Nucleus accumbens (tissue), 56 donors: ENCODE data around the gene MAP7.

Source experiments
- DNase-seq, 56 donors: peaks; one replicate each; lab custom pipeline; 2025; lab: John Stamatoyannopoulos, UW

Gene MAP7

DNA sequence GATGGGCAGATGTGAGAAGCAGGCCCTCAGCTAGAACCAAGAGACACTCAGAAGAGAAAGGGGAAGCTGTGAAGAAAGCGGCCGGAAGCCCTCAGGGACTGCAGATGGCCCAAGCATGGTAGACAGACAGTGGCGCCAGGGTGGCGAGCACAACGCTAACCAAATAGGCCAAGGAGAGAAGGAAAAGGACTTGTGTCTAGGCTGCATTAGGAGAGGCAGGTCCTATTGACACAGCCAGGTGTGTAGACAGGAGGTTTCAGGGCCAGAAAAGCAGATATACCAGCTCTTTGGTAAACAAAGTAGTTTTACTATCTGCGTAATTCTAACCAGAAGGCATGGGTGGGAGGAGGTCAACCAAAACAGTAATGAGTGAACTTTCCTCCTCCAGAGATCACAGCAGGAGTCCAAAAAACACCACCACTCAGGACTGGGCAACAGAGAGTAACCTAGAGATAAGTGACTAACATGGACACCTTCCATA lies 15.8 kb upstream of the MAP7 start:
- DNase-seq: no peak

DNA sequence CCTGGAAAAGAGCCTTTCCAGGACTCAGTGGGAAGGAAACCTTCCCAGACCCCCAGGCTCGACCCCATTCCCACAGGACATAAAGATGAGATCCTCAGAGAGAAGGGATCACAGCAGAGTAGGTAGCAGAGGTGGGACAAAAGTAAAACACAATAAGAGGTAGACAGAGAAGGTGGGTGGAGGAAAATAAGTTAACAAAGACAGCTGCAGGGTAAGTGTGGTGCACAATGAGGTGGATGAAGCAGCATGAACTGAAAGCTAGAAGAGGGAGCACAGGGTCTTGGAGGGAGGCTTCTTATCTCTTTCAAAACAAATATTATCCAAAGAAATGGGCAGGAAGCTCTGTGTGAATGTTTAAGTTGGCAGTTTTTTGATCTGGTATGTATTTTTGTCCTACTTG lies 14.0 kb upstream of the MAP7 start:
- DNase-seq: no peak

DNA sequence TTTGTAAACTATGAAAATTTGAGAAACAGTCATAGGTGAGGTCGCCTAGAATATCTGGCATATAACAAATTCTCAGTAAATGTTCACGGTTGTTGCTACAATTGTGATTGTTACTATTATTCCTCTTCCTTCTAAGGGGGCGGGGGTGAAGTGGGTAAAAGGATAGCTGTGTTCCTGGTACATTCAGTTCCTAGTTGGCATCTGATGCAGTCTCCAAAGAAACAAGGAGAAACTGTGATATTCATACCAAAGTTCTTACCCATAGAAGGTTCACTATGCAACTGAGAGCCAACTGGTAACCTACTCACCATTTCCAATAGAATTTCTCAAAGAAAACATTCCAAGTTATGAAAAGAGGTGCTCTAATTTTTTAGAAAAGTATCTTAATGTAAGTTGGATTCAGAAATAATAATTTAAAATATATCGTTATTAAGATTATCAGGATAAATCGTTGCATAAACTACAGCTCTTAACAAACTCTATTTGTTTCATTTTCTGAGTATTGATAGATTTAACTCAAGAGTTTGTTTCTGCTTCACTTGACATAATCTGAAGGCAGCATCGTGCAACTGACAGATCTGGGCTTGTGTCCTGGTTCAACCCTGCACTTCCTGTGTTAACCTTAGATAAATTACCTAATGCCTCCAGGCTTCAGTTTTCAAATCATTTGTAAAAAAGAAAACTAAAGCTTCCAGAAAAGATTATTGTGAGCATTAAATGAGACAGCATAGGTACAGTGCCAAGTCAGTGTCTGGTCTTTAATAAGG lies 13.3 kb upstream of the MAP7 start:
- no peak for DNase-seq

DNA sequence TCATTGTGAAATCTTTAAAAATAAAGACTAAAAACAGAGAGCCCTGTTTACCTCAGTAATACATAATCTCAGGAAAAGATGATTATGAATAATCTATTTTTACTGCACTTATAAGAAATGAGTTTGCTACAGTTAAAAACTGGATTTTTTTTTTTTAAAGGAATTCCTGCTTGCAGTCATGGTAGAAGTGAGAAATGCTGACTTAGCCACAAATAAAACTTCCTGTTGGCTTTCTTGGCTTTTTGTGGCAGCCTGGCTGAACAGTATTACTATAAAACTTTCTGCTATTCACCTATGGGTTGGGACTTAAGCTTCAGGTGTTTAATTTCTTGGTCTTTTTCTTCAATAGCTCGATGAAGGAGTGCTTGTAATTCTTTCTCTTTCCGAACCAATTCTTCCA lies 12.0 kb upstream of the MAP7 start:
- DNase-seq: no peak

DNA sequence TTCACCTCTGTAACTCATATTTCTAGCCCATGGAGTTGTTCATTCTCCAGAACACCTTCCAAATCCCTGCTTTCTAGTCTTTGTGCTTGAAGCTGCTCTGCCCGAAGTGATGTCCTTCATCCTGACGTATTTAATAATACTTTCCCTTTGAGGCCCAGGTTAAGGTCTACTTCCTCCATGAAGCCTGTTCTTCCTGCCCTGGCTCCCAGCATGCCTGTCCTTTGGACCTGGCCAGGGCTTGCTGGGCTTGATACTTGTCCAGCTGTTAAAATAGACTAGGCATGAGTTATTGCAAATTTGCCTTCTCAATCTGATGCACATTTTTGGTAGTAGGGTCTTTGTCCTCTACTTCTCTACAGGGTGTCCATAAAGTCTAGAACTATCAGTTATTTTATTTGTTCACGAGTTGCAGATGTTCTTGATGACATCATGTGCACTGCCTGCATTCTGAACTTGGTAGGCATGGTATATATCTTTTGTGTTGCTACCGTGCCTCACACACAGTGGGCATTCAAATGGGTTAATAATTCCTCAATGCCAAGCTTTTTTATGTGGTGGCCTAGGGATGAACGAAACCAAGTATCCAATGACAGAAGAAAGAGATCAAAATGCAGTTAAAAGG lies 3.1 kb upstream of the MAP7 start:
- no peak for DNase-seq

DNA sequence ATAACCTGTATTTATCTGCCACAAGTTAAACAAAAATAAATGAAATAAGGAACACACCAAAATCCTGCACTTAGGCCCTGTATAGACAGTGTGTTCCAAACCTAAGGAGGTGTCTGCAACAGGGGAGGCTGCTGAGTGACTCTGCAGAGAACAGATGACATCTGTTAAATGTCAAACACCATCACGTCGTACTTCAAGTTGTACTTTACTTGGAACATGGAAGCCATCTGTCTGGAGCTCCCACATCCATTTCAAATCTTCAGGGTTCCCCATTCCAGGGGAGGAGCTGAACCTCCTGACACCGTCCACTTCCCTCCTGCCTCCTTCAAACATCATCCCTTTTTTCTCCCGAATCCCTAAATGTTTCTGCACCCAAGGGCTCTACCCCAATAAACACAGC lies 1.8 kb upstream of the MAP7 start:
- no peak for DNase-seq

DNA sequence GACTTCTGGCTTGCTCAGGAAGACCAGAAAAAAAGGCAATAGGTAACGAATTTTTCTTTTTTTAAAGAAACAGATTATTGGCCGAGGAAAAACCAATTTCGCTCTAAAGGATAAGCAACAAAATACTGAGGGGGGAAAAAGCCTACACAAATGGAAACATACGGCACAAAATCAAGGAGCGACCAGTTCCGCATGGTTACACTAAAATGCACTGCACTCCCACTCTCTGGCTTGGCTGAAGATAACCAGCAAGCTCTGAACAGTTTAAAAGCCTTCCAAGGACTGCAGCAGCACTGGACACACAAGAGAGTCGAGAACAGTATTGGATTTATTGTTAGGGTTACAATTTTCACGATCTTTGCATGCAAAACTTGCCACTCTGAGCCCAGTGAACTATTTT lies 881 bp upstream of the MAP7 start:
- no peak for DNase-seq

DNA sequence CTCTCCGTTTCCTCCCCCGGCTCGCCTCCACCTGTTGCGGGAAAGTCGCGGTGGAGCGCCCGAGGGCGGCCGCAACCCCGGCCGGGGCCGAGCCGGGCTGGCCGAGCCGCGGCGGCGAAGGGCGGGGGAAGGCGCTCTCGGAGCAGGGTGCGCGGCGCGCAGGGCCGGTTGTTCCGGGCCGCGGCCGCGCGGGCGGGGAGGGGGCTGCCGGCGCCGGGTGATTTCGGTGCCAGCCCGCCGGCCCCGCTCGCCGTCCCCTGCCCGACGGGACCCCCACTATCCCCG lies 235 bp downstream of the MAP7 start:
- peak in 4 of 56 donors; percentile 42 to 54 (median 47) for DNase-seq

DNA sequence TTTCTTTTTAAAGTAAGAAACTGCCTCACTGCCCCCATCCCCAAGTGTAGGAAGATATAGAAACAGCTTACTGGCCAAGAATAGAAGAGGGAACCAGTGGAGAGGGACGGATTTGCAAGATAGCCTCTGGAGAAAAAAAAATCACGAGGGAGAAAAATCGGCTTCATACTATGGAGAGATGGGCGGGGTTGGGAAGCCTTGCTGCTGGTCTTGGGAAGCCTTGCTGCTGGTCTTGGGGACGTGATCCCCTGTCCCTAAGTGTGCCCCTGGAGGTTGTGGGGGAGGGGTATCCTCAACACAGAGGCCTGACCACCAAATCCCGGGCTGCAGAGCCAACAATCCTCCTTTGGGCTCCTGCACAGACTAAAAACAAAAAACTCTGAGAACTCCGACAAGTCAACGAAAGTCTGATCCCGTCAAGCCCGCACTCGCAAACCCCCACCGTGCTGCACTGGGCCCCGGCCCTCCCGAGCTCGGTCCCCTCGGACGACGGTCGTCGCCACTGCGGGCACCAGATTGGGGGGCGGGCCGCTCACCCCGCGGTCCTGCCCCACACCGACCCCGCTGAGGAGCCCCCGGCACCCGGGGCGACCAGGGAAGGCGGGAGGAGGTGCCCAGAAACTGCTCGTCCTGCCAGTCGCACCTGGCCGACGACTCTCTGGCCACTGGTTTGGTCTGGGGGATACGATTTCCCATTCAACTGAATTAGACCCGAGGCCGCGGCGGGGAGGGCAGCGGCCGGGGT lies 750 bp downstream of the MAP7 start:
- DNase-seq: peak in 19 of 56 donors; percentile 5 to 68 (median 23)

DNA sequence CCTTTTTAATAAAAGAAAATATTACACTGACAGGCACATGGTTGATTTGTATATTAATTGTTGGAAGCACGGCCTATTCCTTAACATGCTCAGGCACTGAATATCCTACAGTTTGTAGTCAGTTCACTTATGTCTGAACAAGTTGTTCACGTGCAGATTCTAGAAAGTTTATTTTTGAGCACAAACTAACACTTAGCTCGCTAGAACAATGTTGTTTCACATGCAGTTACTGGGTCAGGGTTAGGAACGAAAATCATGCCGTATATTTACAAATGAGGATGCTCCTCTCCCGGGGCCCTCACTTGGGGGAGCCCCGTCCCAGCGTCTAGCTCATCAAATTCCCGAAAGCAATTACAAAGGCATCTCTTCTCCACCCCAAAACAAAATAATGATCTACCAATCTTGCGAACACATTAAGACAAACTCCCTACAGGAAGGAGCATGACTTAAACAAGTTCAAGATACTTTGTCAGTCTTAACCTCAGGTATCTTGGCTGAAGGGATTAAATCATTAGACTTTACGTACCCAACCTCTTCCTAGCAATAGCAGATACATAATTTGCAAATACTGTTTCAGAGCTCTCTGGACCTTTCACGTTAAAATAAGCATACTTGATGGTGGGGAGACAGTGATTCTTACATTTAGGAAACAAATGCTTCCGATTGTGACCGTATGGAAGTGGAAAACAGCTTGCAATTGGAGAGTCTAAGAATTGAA lies 1.5 kb downstream of the MAP7 start:
- DNase-seq: peak in 2 of 56 donors; percentile 8

DNA sequence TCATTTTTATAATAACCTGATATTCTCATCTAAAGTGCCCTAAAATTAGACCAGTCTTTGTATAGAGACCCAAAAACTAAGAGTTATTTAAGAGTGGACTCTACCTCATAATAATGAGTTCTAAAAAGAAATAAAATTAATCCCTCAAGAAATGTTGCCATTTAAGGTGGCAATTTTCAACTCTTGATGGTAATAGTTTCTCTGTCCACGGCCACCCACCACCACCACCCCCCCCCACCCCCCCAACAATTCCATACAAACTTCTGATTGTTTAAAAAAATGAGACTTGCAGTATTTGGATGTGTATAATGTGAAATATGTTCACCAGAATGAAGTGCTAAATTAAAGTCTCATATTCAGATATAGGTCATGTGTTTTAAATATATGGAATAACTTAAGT lies 2.4 kb downstream of the MAP7 start:
- DNase-seq: no peak

DNA sequence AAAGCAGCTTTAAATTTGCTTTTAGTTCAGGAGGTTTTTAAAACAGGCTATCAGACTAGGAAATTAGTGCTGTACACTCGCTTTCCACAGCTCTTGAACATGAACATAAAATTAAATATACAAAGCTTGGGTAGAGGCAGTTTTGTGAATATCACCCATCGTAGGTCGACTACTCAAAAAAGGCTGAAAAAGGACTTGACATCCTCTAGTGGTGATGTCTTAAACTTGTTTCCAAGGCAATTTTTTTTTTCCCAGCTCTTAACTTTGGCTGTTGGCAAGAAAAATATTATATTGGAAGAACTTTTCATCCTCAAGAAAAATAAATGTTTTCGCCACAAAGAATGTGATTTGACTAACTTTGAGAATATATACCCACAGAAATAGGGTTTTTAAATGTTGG lies 2.9 kb downstream of the MAP7 start:
- peak in 1 of 56 donors; percentile 35 for DNase-seq

DNA sequence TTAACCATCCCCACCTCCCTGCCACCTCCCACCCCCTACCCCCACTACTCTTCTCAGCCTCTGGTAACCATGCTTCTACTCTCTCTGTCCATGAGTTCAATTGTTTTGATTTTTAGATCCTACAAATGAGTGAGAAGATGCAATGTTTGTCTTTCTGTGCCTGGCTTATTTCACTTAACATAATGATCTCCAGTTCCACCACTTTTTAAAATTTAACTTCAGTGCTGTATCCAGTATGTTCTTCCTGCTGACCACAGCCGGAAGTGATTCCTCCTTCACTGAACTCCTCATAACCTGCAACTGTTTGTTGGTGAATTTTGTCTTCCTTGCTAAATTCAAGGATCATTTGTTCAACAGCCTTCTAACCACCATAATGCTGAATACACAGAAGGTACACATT lies 3.9 kb downstream of the MAP7 start:
- DNase-seq: no peak

DNA sequence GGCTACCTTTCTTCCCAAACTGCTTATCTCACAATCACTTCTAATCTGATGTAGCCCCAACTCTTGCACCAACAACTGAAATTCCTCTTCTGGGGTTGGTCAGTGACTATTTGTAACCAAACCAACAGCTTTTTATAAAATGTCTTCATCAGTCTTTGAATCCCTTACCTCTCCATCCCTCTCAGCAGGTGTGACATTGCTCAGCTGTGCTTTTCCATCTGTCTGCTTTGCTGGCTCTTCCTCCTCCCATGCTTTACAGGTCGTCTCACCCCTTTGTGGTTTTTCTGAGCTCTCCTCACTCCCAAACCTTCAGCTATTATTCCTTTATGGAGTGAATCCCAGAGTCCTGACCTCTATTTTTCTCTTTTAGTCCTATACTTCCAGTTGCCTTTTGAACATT lies 5.9 kb downstream of the MAP7 start:
- no peak for DNase-seq

DNA sequence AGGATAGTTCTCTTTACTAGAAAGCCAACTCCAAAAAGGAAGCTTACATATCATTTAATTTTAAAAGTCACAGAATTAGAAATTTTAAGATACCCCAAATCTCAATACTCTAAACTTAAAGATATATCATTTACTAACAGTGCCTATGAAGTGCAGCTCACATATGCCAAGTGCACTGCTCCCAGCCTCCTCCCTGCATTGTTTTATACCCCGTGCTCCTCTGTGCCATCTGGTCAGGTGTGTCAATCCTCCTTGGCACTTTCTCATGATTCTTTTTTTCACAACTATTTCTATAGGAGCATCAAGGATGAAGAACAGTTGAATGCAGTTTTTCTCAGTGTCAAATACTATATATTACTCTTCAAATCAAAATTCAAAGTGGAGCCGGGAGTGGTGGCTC lies 8.8 kb downstream of the MAP7 start:
- DNase-seq: no peak

DNA sequence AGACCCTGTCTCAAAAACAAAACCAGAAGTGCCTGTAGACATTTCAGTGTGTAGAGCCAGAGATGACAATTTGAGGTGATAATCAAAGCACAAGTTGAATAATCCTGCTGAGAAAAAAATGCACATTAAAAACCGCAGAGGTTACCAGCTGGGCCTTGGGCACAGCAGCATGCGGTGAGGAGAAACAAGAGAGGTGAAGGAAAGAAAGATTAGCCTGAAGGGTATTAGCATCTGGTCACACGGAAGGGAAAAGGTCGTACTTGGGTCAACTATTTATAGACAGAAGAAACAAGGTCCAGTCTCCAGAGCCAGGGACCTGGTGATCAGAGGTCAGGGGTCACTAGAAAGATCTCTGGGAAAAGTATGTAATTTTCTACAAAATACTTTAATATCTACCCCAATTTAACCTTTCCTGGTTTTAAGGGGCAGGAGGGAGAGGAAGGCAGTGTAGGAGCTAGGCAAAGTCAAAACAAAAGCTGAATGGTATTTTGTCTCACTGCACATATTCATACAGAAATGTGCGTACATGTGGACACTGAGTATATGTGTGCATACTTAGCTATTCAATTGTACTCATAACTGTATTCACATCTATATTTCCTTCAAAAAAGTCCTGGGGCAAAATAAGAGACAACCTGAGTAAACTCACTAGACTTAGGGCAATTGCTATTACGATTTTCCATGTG lies 10.1 kb downstream of the MAP7 start:
- DNase-seq: no peak

DNA sequence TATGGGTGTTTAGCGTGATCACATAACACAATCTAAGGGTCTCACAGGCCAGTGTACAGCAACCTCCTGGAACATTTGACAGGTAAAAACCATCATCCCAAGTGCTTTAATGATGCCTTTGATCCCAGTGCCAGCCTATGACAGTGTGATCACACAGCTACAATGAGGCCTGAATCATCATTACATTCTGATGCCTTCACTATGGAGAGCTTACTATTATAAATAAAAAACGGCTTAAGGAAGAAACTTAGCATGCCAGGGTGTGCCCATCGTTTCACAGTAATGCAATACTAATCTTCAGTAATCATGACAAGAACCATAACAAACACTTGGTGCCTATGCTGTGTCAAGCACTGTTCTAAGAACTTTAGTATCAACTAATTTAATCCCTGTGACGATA lies 11.4 kb downstream of the MAP7 start:
- DNase-seq: no peak

DNA sequence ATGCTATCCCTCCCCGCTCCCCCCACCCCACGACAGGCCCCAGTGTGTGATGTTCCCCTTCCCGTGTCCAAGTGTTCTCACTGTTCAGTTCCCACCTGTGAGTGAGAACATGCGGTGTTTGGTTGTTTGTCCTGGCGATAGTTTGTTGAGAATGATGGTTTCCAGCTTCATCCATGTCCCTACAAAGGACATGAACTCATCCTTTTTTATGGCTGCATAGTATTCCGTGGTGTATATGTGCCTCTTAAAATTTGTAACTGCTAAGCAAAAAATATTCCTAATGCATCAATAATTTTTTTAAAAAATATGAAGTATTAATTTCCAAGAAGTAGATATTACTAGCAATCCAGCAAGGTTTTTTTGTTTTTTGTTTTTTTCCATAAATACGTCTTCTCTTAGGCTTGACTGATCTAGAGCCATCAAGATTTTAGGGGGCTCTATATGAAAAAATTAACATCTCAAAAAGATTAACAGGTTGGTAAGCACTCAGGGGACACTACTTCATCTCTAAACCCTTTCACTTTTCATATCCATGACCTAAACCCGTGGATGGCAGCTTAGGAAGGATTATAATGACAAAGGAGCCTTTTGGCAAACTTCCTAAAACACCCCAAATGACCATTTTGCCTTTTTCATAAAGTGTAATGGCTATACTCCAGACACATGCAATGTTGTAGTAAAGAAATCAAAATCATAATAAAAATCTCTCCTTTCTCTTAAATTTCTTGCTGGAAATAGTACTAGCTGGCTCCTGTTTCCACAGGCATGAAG lies 14.2 kb downstream of the MAP7 start:
- DNase-seq: no peak

DNA sequence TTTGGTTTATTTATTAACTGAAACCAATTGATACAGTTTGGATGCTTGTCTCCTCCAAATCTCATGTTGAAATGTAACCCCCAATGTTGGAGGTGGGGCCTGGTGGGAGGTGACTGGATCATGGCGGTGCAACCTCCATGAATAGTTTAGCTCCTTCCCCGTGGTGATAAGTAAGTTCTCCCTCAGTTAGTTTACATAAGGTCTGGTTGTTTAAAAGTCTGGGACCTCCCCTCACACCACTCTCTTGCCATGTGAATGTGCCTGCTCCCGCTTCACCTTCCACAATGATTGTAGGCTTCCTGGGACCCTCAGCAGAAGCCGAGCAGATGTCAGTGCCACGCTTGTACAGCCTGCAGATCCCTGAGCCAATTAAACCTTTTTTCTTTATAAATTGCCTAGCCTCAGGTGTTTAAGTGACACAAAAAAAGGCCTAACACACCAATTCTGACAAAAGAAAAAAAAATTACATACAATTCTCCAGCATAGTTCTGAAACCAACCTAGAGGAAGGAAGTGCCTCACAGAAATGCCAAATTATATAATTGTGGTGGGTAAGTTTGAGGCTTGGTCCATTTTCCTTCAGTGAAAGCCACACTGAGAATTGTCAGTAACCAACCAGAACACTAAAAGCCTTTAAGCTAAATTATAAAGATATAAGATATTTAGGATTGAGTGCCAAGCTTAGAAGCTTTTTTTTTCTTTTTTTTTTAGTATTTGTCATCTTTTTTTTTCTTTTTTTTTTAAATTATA lies 15.0 kb downstream of the MAP7 start:
- DNase-seq: no peak
